Activated naive CD4-positive, alpha-beta T cell treated with anti-CD3 and anti-CD28 coated beads for 36 hours (primary cell): ENCODE measurements around the gene DEK. TPM values are rescaled to one million over a fixed set of nuclear protein-coding genes. Genes with fewer than 3 reads are reported as not detected.

Experiments used
- CTCF ChIA-PET: fragments of 350-600 bp; sonication (Branson Sonifier 250); formaldehyde crosslinking; loops from one replicate; lab custom pipeline; 2021; ENCODE audit warnings: antibody characterized with exemption; lab: Charles Lee
- DNase-seq: peaks from one replicate; pipeline ENCODE4 v3.0.0-alpha.2; 2020
- H3K27ac Mint-ChIP-seq: one replicate; pipeline ENCODE4 v1.8.0; 2021; ENCODE audit warnings: mild to moderate bottlenecking, mixed read lengths
- H3K27me3 Mint-ChIP-seq: one replicate; pipeline ENCODE4 v1.8.0; 2021; ENCODE audit warnings: low read depth, mixed read lengths
- H3K36me3 Mint-ChIP-seq: one replicate; pipeline ENCODE4 v1.8.0; 2021; ENCODE audit warnings: low read depth, mixed read lengths
- H3K4me1 Mint-ChIP-seq: one replicate; pipeline ENCODE4 v1.8.0; 2021; ENCODE audit warnings: low read depth, mixed read lengths
- H3K4me3 Mint-ChIP-seq: one replicate; pipeline ENCODE4 v1.8.0; 2021; ENCODE audit warnings: mild to moderate bottlenecking, moderate library complexity, mixed read lengths
- H3K9me3 Mint-ChIP-seq: one replicate; pipeline ENCODE4 v1.8.0; 2021; ENCODE audit warnings: mixed read lengths
- intact Hi-C: fragments of 100-400 bp; cut with micrococcal nuclease; formaldehyde crosslinking; loops from one replicate; pipeline ENCODE4 v1.15.1; 2023
- total RNA-seq, 2 experiments: library from RNA; stranded (reverse); gene quantifications; one replicate each; pipeline ENCODE4 v1.2.3, GENCODE V29; 2021

DEK gene
- total RNA-seq, 2 experiments from 2014 or later = 200 to 203 TPM

GRCh38 chr6:18280084-18280483, 15.8 kb upstream of the DEK start:
- Mint-ChIP-seq H3K27ac (no peak overlapping the region), H3K4me3 (no peak overlapping the region), H3K36me3 (no peaks in the 10 kb centered on the region), H3K27me3 (peaks cover 47% of the 10 kb centered on the region), H3K4me1 (peaks cover 4% of the 10 kb centered on the region), H3K9me3 (no peaks in the 10 kb centered on the region)
- intact Hi-C loops = no loop called here
- CTCF ChIA-PET = no interaction called here
- DNase-seq = no peak

- Mint-ChIP-seq H3K27me3 (peaks cover 49% of the 10 kb centered on the region), H3K9me3 (no peaks in the 10 kb centered on the region), H3K4me1 (peaks cover 4% of the 10 kb centered on the region), H3K27ac (no peak overlapping the region), H3K36me3 (no peaks in the 10 kb centered on the region), H3K4me3 (no peak overlapping the region)
- CTCF ChIA-PET = no interaction called here
- intact Hi-C loops = no loop called here
- no peak for DNase-seq
These were observed 15.1 kb upstream of the DEK start for GRCh38 chr6:18279422-18279821.

GRCh38 chr6:18277237-18278006, 13.1 kb upstream of the DEK start:
- Mint-ChIP-seq H3K9me3 (no peaks in the 10 kb centered on the region), H3K4me1 (peaks cover 4% of the 10 kb centered on the region), H3K36me3 (no peaks in the 10 kb centered on the region), H3K4me3 (peak overlapping the region; percentile 43), H3K27me3 (peaks cover 47% of the 10 kb centered on the region), H3K27ac (no peak overlapping the region)
- intact Hi-C loops = no loop called here
- CTCF ChIA-PET = interaction anchor here (0.5 to 0.6 kb wide), 2 partner anchors 22 to 67 kb away, joined by 3 read pairs; no protein-coding TSS in a partner anchor
- no peak for DNase-seq

- DNase-seq = no peak
- peak overlapping the region; percentile 30 for H3K4me3 Mint-ChIP-seq
- CTCF ChIA-PET = interaction anchor here (0.6 kb wide), 1 partner anchor 21 kb away, joined by 3 read pairs; no protein-coding TSS in a partner anchor
- H3K27me3 Mint-ChIP-seq = peaks cover 50% of the 10 kb centered on the region
- no peaks in the 10 kb centered on the region for H3K36me3 Mint-ChIP-seq
- H3K9me3 Mint-ChIP-seq = no peaks in the 10 kb centered on the region
- no peak overlapping the region for H3K27ac Mint-ChIP-seq
- peaks cover 4% of the 10 kb centered on the region for H3K4me1 Mint-ChIP-seq
- intact Hi-C loops = no loop called here
These were observed 12.4 kb upstream of the DEK start for GRCh38 chr6:18276610-18277236.

- DNase-seq = no peak
- no peaks in the 10 kb centered on the region for H3K36me3 Mint-ChIP-seq
- intact Hi-C loops = no loop called here
- H3K4me3 Mint-ChIP-seq = no peak overlapping the region
- H3K9me3 Mint-ChIP-seq = peaks cover 6% of the 10 kb centered on the region
- H3K4me1 Mint-ChIP-seq = peaks cover 6% of the 10 kb centered on the region
- H3K27me3 Mint-ChIP-seq = peaks cover 10% of the 10 kb centered on the region
- H3K27ac Mint-ChIP-seq = no peak overlapping the region
- CTCF ChIA-PET = interaction anchor here (0.7 kb wide), 1 partner anchor 14 kb away, joined by 3 read pairs; no protein-coding TSS in a partner anchor
These were observed 5.9 kb upstream of the DEK start for GRCh38 chr6:18270216-18270615.

GRCh38 chr6:18269717-18270116, 5.4 kb upstream of the DEK start:
- Mint-ChIP-seq H3K36me3 (no peaks in the 10 kb centered on the region), H3K27me3 (peaks cover 8% of the 10 kb centered on the region), H3K4me1 (peaks cover 11% of the 10 kb centered on the region), H3K27ac (no peak overlapping the region), H3K9me3 (peaks cover 7% of the 10 kb centered on the region), H3K4me3 (no peak overlapping the region)
- intact Hi-C loops = loop anchor here (2.0 kb wide), 1 partner anchor 55 kb away; no protein-coding TSS in a partner anchor
- CTCF ChIA-PET = no interaction called here
- no peak for DNase-seq

GRCh38 chr6:18269253-18269652, 4.9 kb upstream of the DEK start:
- intact Hi-C loops = loop anchor here (2.0 kb wide), 1 partner anchor 56 kb away; no protein-coding TSS in a partner anchor
- H3K4me1 Mint-ChIP-seq = peaks cover 11% of the 10 kb centered on the region

GRCh38 chr6:18268066-18268465, 3.7 kb upstream of the DEK start:
- CTCF ChIA-PET = no interaction called here
- Mint-ChIP-seq H3K27me3 (peaks cover 5% of the 10 kb centered on the region), H3K36me3 (peaks cover 9% of the 10 kb centered on the region), H3K27ac (no peak overlapping the region), H3K4me1 (peaks cover 11% of the 10 kb centered on the region), H3K4me3 (no peak overlapping the region), H3K9me3 (peaks cover 7% of the 10 kb centered on the region)
- intact Hi-C loops = loop anchor here (2.0 kb wide), 1 partner anchor 57 kb away; no protein-coding TSS in a partner anchor
- DNase-seq = no peak

More at GRCh38 chr6:18269253-18269652, 4.9 kb upstream of the DEK start:
- CTCF ChIA-PET = no interaction called here
- Mint-ChIP-seq H3K27me3 (peaks cover 7% of the 10 kb centered on the region), H3K27ac (no peak overlapping the region), H3K4me3 (no peak overlapping the region), H3K36me3 (no peaks in the 10 kb centered on the region), H3K9me3 (peaks cover 7% of the 10 kb centered on the region)
- peak; percentile 25 for DNase-seq

- peaks cover 25% of the 10 kb centered on the region for H3K4me1 Mint-ChIP-seq
- CTCF ChIA-PET = no interaction called here
- no peak overlapping the region for H3K27ac Mint-ChIP-seq
- DNase-seq = no peak
- peaks cover 7% of the 10 kb centered on the region for H3K9me3 Mint-ChIP-seq
- H3K27me3 Mint-ChIP-seq = no peaks in the 10 kb centered on the region
- intact Hi-C loops = no loop called here
- H3K4me3 Mint-ChIP-seq = no peak overlapping the region
- peaks cover 23% of the 10 kb centered on the region for H3K36me3 Mint-ChIP-seq
These were observed 2.2 kb upstream of the DEK start for GRCh38 chr6:18266523-18266912.

- CTCF ChIA-PET = interaction anchor here (0.6 to 1.6 kb wide), 2 partner anchors 37 to 64 kb away, joined by 3 to 4 read pairs; no protein-coding TSS in a partner anchor
- intact Hi-C loops = no loop called here
- peaks cover 7% of the 10 kb centered on the region for H3K9me3 Mint-ChIP-seq
- H3K4me1 Mint-ChIP-seq = peaks cover 31% of the 10 kb centered on the region
- H3K36me3 Mint-ChIP-seq = peaks cover 26% of the 10 kb centered on the region
- peak overlapping the region; percentile 82 for H3K4me3 Mint-ChIP-seq
- no peaks in the 10 kb centered on the region for H3K27me3 Mint-ChIP-seq
- no peak overlapping the region for H3K27ac Mint-ChIP-seq
- DNase-seq = no peak
These were observed 1.6 kb upstream of the DEK start for GRCh38 chr6:18265787-18266522.

- H3K4me3 Mint-ChIP-seq = peak overlapping the region; percentile 82
- peaks cover 35% of the 10 kb centered on the region for H3K36me3 Mint-ChIP-seq
- intact Hi-C loops = loop anchor here (1.0 to 5.0 kb wide), 2 partner anchors 122 to 1943 kb away; partner anchors contain the start of gene RNF144B
- H3K4me1 Mint-ChIP-seq = peaks cover 41% of the 10 kb centered on the region
- no peak for DNase-seq
- peak overlapping the region; percentile 91 for H3K27ac Mint-ChIP-seq
- H3K9me3 Mint-ChIP-seq = peaks cover 7% of the 10 kb centered on the region
- no peaks in the 10 kb centered on the region for H3K27me3 Mint-ChIP-seq
- CTCF ChIA-PET = interaction anchor here (1.6 kb wide), 1 partner anchor 65 kb away, joined by 4 read pairs; no protein-coding TSS in a partner anchor
These were observed 620 bp upstream of the DEK start for GRCh38 chr6:18264923-18265377.
